NCI-H1436 (cell line): Measurements from ENCODE around the gene ADAT2.

Source experiments
- DNase-seq: peaks from one replicate; lab custom pipeline; 2025; lab: John Stamatoyannopoulos, UW

The ADAT2 gene

DNA sequence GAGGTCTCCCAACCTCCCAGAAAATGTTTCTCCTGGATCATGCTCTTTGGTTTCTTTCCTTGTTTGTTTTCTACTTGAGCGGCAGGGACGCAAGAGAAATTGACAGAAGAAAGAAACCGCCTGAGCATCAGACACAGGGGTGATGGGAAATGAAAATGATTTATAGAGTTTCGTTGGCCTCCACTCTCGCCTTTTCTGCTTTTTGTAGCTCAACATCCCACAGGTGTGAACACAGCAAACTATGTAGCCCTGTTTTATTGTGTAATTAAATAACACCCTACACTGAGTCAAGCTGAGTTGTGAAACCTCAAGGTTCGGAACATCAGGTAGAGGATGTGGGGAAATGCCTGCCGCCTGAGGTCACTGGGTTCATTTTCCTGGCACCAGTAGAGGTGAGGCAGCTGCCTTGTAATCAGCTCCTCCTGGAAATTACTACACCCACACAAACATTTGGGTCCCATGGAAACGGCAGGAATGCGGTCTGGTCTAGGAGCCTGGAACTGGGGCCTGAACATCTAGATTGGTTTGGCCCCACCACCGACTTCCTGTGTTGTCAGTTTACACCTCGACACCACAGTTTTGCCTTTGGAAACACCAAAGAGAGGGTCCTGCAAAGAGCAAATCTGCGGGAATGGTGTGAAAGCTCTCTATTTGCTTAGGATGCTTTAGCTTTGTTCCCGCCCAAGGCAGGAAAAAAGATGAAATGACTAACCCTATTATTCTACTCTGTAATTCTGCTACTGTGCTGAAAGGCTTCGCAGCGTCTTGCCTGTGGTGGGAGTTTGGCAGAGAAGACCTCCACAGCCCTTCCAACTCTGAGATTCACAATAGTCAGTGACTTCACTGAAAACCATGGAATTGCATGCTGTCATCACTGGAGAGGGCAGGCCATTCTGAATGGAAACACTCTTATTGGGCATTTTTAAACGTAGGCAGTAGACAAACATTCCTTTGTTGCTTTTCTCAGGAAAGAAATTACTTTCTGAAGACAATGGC lies 53.0 kb downstream of the ADAT2 start:
- no peak for DNase-seq

DNA sequence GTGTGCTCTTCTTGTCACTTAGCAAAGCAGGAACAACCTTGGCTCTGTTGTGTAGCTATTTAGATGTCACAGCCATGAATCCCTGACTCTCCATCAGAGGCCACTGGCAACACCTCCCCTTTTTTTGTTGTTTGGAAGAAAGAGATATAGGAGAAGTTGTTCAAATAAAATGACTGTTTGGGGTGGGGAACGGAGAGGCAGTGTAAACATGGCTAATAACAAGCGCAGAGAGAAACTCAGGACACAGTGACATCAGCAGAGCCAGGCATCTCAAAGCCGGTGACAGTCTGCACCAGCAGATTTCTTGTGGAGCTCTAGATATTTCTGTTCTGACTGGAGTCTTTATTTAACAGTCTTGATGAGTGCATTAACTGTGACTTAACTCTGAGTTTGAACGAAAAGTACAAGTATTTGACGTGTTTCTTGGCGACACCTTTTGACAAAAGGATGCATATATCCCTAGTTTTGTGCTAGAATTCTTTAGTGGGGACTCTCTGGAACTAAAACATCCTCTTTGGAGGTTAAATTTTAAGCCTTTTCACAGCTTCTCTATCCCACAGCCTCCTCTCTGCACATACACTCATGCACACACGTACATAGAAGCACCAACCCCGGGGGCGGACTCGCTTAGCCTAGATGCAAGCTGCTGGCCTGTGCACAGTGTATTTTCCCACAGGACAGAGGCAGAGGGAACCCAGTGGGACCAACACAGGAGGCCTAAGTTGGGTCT lies 53.8 kb downstream of the ADAT2 start:
- no peak for DNase-seq

DNA sequence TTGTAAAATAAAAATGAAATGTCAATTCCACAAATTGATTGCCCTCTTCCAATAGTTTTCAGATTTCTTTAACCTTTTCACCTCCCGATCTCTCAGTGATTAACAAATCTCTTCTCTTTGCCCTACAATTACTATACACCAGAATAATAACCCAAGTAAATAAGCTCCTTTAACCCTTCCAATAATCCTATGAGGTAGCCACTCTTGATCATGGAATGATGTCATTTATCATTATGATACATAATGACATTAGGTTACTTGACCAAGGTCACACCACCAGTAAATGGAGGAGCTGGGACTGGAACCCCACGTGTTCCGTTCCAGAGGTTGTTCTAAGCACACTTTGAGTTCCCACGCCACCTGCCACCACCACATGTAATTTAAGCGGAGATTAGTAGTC lies 54.8 kb downstream of the ADAT2 start:
- no peak for DNase-seq

DNA sequence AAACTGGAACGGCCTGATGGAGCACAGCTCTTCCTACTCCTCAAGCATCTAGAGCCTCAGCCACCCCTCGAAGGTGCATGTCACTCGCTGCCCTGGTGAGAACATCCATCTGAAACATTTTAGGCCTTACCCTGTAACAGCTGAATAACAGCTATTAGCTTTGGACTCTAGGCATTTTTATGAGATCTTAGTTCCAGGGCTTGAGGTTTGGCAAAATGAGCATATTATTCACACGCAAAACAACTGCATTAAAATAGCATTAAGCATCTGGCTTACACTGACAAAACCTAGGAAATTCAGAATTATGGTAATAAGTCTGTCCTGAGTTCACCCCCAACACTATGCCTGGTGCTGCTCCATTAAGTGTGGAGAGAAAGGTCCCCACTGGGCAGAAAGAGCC lies 56.1 kb downstream of the ADAT2 start:
- DNase-seq: no peak

DNA sequence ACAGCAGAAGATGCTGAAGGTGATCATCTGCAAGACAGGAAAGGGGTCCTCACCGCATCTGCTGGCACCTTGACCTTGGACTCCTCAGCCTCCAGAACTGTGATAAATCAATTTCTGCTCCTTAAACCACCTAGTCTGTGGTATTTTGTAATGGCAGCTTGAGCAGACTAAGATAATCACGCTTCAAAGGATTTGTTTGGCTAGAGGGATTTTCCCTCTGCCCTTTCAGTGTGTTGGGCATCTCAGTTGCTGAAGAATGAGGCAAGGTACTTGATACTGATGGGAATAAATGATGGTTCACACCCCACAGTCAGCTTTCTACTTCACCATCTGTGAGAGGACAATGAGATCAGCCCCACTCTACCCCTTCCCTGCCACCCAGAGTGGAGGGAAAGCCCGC lies 60.2 kb downstream of the ADAT2 start:
- no peak for DNase-seq

DNA sequence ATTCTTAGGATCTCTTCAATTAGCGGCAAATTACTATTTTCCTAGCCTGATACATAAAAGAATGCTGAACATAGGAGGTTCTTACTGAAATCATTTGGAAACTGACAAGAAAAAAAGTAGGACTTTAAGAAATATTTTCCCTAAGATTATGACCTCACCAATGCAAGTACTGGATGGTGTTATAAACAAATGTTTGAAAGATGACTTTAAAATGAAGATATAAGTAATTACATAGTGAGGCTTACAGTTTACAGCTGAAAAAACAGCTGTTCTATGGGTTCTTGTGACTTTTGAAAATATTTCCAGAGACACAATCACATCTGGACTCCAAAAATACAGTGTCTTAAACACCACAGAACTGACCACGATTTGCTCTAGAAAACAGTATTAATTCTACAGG lies 64.9 kb downstream of the ADAT2 start:
- DNase-seq: no peak

DNA sequence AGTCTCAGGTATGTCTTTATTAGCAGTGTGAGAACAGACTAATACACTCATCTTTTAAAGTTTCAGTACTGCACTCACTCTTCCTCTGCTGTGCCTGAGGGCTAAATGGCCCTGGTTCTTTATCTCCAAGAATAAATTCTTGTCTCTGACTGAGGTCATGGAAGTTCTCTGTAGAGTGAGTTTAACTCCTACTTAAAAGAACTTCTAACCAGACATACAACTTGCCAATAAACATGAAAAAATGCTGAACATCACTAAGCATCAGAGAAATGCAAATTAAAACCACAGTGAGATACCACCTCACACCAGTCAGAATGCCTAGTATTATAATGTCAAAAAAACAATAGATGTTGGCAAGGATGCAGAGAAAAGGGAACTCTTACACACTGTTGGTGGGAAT lies 73.6 kb downstream of the ADAT2 start:
- DNase-seq: no peak

DNA sequence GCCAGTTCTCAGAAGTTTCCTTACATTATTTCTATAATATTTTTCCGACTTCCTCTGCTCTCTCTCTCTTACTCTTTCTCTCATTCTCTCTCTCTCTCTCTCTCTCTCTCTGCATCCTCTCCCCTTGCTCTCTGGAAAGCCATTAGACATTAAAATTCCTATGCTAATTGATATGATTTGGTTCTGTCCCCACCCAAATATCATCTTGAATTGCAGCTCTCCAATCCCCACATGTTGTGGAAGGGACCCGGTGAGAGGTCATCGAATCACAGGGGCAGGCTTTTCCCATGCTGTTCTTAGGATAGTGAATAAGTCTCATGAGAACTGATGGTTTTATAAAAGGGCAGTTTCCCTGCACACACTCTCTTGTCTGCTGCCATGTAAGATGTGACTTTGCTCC lies 74.1 kb downstream of the ADAT2 start:
- no peak for DNase-seq

DNA sequence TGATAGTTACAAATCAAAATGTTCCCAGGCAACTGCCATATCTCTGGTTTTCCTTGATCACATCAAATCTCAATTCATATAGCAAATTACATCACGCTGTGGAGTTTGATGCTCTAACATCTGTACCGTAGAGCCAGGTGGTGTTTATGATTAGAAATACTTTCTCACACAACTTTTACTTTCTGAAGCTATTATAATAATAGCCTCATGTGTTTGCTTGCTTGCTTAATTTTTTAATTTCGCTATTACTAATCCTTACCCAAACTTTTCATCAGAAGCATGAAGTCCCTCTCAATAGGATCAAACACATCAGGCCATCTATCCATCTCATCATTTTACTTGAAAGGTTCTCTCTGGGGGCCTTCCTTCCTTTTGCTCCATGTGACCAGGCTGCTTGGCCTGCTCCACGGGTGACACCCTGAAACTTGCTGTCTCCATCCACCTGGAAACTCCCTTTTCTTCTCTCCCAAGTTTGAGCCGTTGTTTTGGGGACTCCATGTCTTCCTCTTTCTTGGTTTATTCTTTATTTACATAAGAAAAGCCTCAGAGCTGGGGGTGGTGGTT lies 75.4 kb downstream of the ADAT2 start:
- DNase-seq: no peak

DNA sequence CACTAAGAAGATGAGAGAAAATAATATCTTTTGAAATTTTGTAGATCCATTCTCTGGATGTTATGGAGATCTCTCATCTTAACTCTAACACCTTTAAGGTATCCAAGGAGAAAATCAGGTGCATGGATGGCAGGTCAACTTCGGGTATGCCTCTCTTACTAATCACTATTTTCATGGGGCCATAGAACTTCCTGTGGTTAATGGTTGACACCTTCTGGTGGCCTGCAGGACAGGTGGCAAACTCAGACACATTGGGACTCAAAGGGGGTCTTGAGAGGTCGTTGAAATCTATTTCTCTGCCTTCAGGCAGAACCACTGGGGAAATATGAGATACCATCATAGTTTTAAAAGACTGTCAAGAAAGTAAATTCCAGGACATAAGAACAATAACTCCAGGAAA lies 76.5 kb downstream of the ADAT2 start:
- DNase-seq: no peak
